WTC11 (cell line): ENCODE measurements around the gene OLFM3. TPM values are rescaled to one million over a fixed set of nuclear protein-coding genes. Genes with fewer than 3 reads are reported as not detected.

Experiments
- ATAC-seq: fragments of 200-7000 bp; cut with Tn5 transposase; 2 replicates; pipeline ENCODE4 v1.10.0; 2021; ENCODE audit warnings: mild to moderate bottlenecking, moderate library complexity
- Bru-seq: library from RNA; stranded (reverse); fragments of 400-500 nt; gene quantifications from one replicate; lab custom pipeline; 2021; lab: Mats Ljungman, UMichigan
- CTCF ChIA-PET: fragments of 300-600 bp; sonication (Branson Sonifier 250); formaldehyde crosslinking; loops from one replicate; lab custom pipeline; 2021; ENCODE audit warnings: antibody characterized with exemption; lab: Charles Lee
- POLR2A ChIA-PET: fragments of 350-600 bp; sonication (Branson Sonifier 250); formaldehyde crosslinking; loops from one replicate; lab custom pipeline; 2021; ENCODE audit warnings: antibody characterized with exemption; lab: Charles Lee
- DNase-seq: peaks from one replicate; pipeline ENCODE4 v3.0.0; 2021; ENCODE audit warnings: low spot score
- H3K27ac Mint-ChIP-seq: 2 replicates; pipeline ENCODE4 v1.8.0; 2021; ENCODE audit warnings: mixed read lengths
- H3K27me3 Mint-ChIP-seq: 2 replicates; pipeline ENCODE4 v1.8.0; 2021; ENCODE audit warnings: low read depth, mild to moderate bottlenecking, moderate library complexity, mixed read lengths
- H3K36me3 Mint-ChIP-seq: 2 replicates; pipeline ENCODE4 v1.8.0; 2021; ENCODE audit warnings: mixed read lengths
- H3K4me1 Mint-ChIP-seq: 2 replicates; pipeline ENCODE4 v1.8.0; 2022; ENCODE audit warnings: mixed read lengths
- H3K4me3 Mint-ChIP-seq: 2 replicates; pipeline ENCODE4 v1.8.0; 2021; ENCODE audit warnings: mild to moderate bottlenecking, moderate library complexity, mixed read lengths
- H3K9me3 Mint-ChIP-seq: 2 replicates; pipeline ENCODE4 v1.8.0; 2021; ENCODE audit warnings: mixed read lengths
- AR ChIP-seq: fragments of 250-450 bp; sonication (Bioruptor Pico); IDR thresholded peaks from 2 replicates; pipeline ENCODE4 v1.9.0; 2021; ENCODE audit warnings: mild to moderate bottlenecking
- ATF6 ChIP-seq: sonication (generic); formaldehyde crosslinking; IDR thresholded peaks from 2 replicates; pipeline ENCODE4 v1.8.1; 2023; ENCODE audit warnings: mild to moderate bottlenecking, missing genetic modification reagents
- CBFB ChIP-seq: sonication (generic); formaldehyde crosslinking; IDR thresholded peaks from 2 replicates; pipeline ENCODE4 v1.8.1; 2022; ENCODE audit warnings: mild to moderate bottlenecking, low read depth, missing genetic modification reagents
- CDX4 ChIP-seq: fragments of 250-450 bp; sonication (Bioruptor Pico); IDR thresholded peaks from 2 replicates; pipeline ENCODE4 v1.9.0; 2021; ENCODE audit warnings: moderate library complexity, mild to moderate bottlenecking, inconsistent platforms, borderline replicate concordance
- E2F1 ChIP-seq: sonication (generic); formaldehyde crosslinking; IDR thresholded peaks from 2 replicates; pipeline ENCODE4 v1.8.0; 2022; ENCODE audit warnings: mild to moderate bottlenecking, missing genetic modification reagents
- ELF4 ChIP-seq: sonication (generic); formaldehyde crosslinking; IDR thresholded peaks from 2 replicates; pipeline ENCODE4 v1.8.1; 2022; ENCODE audit warnings: low read depth, mild to moderate bottlenecking, moderate library complexity, missing genetic modification reagents
- ERG ChIP-seq: fragments of 250-450 bp; sonication (Bioruptor Pico); IDR thresholded peaks from 2 replicates; pipeline ENCODE4 v1.8.0; 2021; ENCODE audit warnings: mild to moderate bottlenecking
- ESRRA ChIP-seq: sonication (generic); formaldehyde crosslinking; IDR thresholded peaks from 2 replicates; pipeline ENCODE4 v1.8.1; 2022; ENCODE audit warnings: mild to moderate bottlenecking, missing genetic modification reagents, borderline replicate concordance
- FOXP1 ChIP-seq: sonication (generic); formaldehyde crosslinking; IDR thresholded peaks from 2 replicates; pipeline ENCODE4 v1.8.0; 2022; ENCODE audit warnings: missing genetic modification reagents, mild to moderate bottlenecking, moderate library complexity, borderline replicate concordance
- GABPB1 ChIP-seq: sonication (generic); formaldehyde crosslinking; IDR thresholded peaks from 2 replicates; pipeline ENCODE4 v1.8.1; 2023; ENCODE audit warnings: mild to moderate bottlenecking, missing genetic modification reagents
- OVOL2 ChIP-seq: fragments of 250-450 bp; sonication (Bioruptor Pico); IDR thresholded peaks from 2 replicates; pipeline ENCODE4 v1.9.0; 2021; ENCODE audit warnings: mild to moderate bottlenecking, borderline replicate concordance
- SMAD3 ChIP-seq: sonication (generic); formaldehyde crosslinking; IDR thresholded peaks from 2 replicates; pipeline ENCODE4 v1.8.0; 2022; ENCODE audit warnings: missing genetic modification reagents, mild to moderate bottlenecking, borderline replicate concordance
- TEAD4 ChIP-seq: sonication (generic); formaldehyde crosslinking; IDR thresholded peaks from 2 replicates; pipeline ENCODE4 v1.8.0; 2022; ENCODE audit warnings: mild to moderate bottlenecking, missing genetic modification reagents
- ZBTB43 ChIP-seq: sonication (generic); formaldehyde crosslinking; IDR thresholded peaks from 2 replicates; pipeline ENCODE4 v1.8.1; 2023; ENCODE audit warnings: mild to moderate bottlenecking, missing genetic modification reagents
- ZNF138 ChIP-seq: sonication (generic); formaldehyde crosslinking; conservative IDR thresholded peaks from 2 replicates; pipeline ENCODE4 v1.8.1; 2022; ENCODE audit warnings: mild to moderate bottlenecking, moderate library complexity, missing genetic modification reagents
- ZNF219 ChIP-seq: sonication (generic); formaldehyde crosslinking; IDR thresholded peaks from 2 replicates; pipeline ENCODE4 v1.8.0; 2023; ENCODE audit warnings: missing genetic modification reagents, mild to moderate bottlenecking, borderline replicate concordance
- ZNF263 ChIP-seq: sonication (generic); formaldehyde crosslinking; IDR thresholded peaks from 2 replicates; pipeline ENCODE4 v1.8.1; 2022; ENCODE audit warnings: low read depth, mild to moderate bottlenecking, moderate library complexity, missing genetic modification reagents
- ZNF317 ChIP-seq: sonication (generic); formaldehyde crosslinking; IDR thresholded peaks from 2 replicates; pipeline ENCODE4 v1.8.1; 2023; ENCODE audit warnings: low read depth, mild to moderate bottlenecking, moderate library complexity, missing genetic modification reagents, borderline replicate concordance
- ZNF423 ChIP-seq: fragments of 250-450 bp; sonication (Bioruptor Pico); IDR thresholded peaks from 2 replicates; pipeline ENCODE4 v2.1.2; 2022; ENCODE audit warnings: mild to moderate bottlenecking, moderate library complexity
- ZNF532 ChIP-seq: fragments of 250-450 bp; sonication (Bioruptor Pico); IDR thresholded peaks from 2 replicates; pipeline ENCODE4 v1.9.0; 2021; ENCODE audit warnings: mild to moderate bottlenecking, borderline replicate concordance
- long read RNA-seq, 3 experiments: library from RNA in 1 of 3; library from capped mRNA in 1 of 3; library from polyadenylated mRNA in 1 of 3; unstranded in 2 of 3; stranded (forward) in 1 of 3; transcript quantifications; one replicate each; pipeline ENCODE4 v2.0.0, GENCODE V29; 2021
- total RNA-seq: library from RNA; stranded (reverse); gene quantifications from 3 replicates; pipeline ENCODE4 v1.2.3, GENCODE V29; 2021

OLFM3 gene
- total RNA-seq (0.25 to 0.37 TPM (median 0.32 TPM) in 3 replicates), Bru-seq, nascent RNA (percentile 17 among the genes with signal in this experiment)
- long read RNA-seq, experiment 1, partial matches to known transcripts, result 0 of 1 reads
- long read RNA-seq, experiment 1, other reads (novel, unspliced or antisense), result 1 of 1 reads
- long read RNA-seq, experiment 2, partial matches to known transcripts, result 0 of 3 reads
- long read RNA-seq, experiment 2, other reads (novel, unspliced or antisense), result 3 of 3 reads
- long read RNA-seq, experiment 3, partial matches to known transcripts, result 0 of 1 reads
- long read RNA-seq, experiment 3, other reads (novel, unspliced or antisense), result 1 of 1 reads

- Mint-ChIP-seq H3K4me1 (peaks cover 6% of the 10 kb centered on the region), H3K27ac (no peak within 1 kb of the TSS)
- TF ChIP-seq ZNF317 (CRISPR knock-in tag) (no peak), FOXP1 (CRISPR knock-in tag) (peak; percentile 65; the same call in 1 of the 2 replicates), ZNF423 (CRISPR knock-in tag) (peak; percentile 60; the same call in 1 of the 2 replicates), ZBTB43 (CRISPR knock-in tag) (0 out of 2 replicates have a peak, but pooled peaks have one; percentile 45), GABPB1 (CRISPR knock-in tag) (no peak), ZNF219 (CRISPR knock-in tag) (peak; percentile 78; the same call in 1 of the 2 replicates), SMAD3 (CRISPR knock-in tag) (peak; percentile 78; the same call in 1 of the 2 replicates), E2F1 (peak; percentile 73; the same call in 1 of the 2 replicates), ELF4 (CRISPR knock-in tag) (no peak), AR (CRISPR knock-in tag) (no peak), CBFB (CRISPR knock-in tag) (0 out of 2 replicates have a peak, but pooled peaks have one; percentile 41), ERG (CRISPR knock-in tag) (no peak), ESRRA (peak; percentile 82; the same call in 1 of the 2 replicates), ZNF532 (no peak), CDX4 (no peak), ZNF138 (CRISPR knock-in tag) (no peak), ZNF263 (CRISPR knock-in tag) (no peak), ATF6 (CRISPR knock-in tag) (no peak), TEAD4 (CRISPR knock-in tag) (peak; percentile 67; the same call in 1 of the 2 replicates), OVOL2 (no peak)
These were observed at the start of gene OLFM3 for GRCh38 chr1:101996825-101997465. TSS of gene OLFM3 (minus strand) at chr1:101996926.

More at GRCh38 chr1:101996825-101997465, at the start of gene OLFM3:
- CTCF ChIA-PET, result interaction anchor here (0.6 to 2.3 kb wide), 6 partner anchors 104 to 477 kb away, joined by 3 to 18 read pairs (median 6); no protein-coding TSS in a partner anchor
- POLR2A ChIA-PET, result interaction anchor here (0.5 to 0.6 kb wide), 2 partner anchors 102 to 375 kb away, joined by 3 read pairs; no protein-coding TSS in a partner anchor
- DNase-seq (peak; percentile 84), ATAC-seq (peak; percentile 98)
- Mint-ChIP-seq H3K9me3 (no peaks in the 10 kb centered on the region), H3K36me3 (no peaks in the 10 kb centered on the region), H3K4me3 (peak within 1 kb of the TSS; percentile 86), H3K27me3 (peaks cover 7% of the 10 kb centered on the region)
